SK-N-SH (cell line): ENCODE measurements around the gene RAB39B. TPM values are rescaled to one million over a fixed set of nuclear protein-coding genes. Genes with fewer than 3 reads are reported as not detected.
"Not testable (repeated sequence)": the region's sequence is repeated elsewhere in the genome, so short reads cannot be mapped to it uniquely, and the experiment has no call there.

Experiments used
- CTCF ChIA-PET: fragments of 300-600, 350-600 bp; formaldehyde crosslinking; extraction: SDS; loops from one replicate; lab custom pipeline; 2021; lab: Yijun Ruan, JAX
- POLR2A ChIA-PET: fragments of 350-600 bp; sonication (Branson Sonifier 250); formaldehyde crosslinking; extraction: SDS; loops from one replicate; lab custom pipeline; 2020; ENCODE audit warnings: antibody characterized with exemption, inconsistent platforms; lab: Yijun Ruan, JAX
- DNase-seq: peaks from one replicate; pipeline ENCODE4 v3.0.0; 2012
- H2AFZ ChIP-seq: fragments of 200-600 bp; sonication (generic); 2 replicates; pipeline ENCODE4 v1.8.1; 2016; ENCODE audit warnings: antibody characterized with exemption, mild to moderate bottlenecking, low read depth
- H3F3A ChIP-seq: fragments of 200-600 bp; sonication (generic); replicated peaks from 2 replicates; pipeline ENCODE3; 2016; ENCODE audit warnings: antibody characterized with exemption, mild to moderate bottlenecking; ENCODE audit not compliant: insufficient read depth
- H3K27ac ChIP-seq, 2 experiments: fragments of 200-500 bp in 1 of 2; fragments of 200-600 bp in 1 of 2; sonication (Bioruptor generic) in 1 of 2; sonication (generic), shearing (Covaris generic) in 1 of 2; 2 replicates each; pipeline versions ENCODE4 v1.5.1 to v1.6.1; 2014 to 2016; ENCODE audit warnings: low read depth in 2 of 2, inconsistent platforms in 1 of 2, low read length in 1 of 2, mild to moderate bottlenecking in 1 of 2, mixed read lengths in 1 of 2
- H3K27me3 ChIP-seq: fragments of 200-600 bp; sonication (generic), shearing (Covaris generic); 2 replicates; pipeline ENCODE4 v1.6.1; 2016; ENCODE audit warnings: mixed run types; ENCODE audit not compliant: insufficient read depth
- H3K36me3 ChIP-seq, 2 experiments: fragments of 200-500 bp in 1 of 2; fragments of 200-600 bp in 1 of 2; sonication (Bioruptor generic) in 1 of 2; sonication (generic) in 1 of 2; replicated peaks in 1 of 2; 2 replicates each; pipeline versions ENCODE3 to v1.5.1; 2014 to 2016; ENCODE audit warnings: low read length in 1 of 2, mild to moderate bottlenecking in 1 of 2; ENCODE audit not compliant: insufficient read depth in 2 of 2, control insufficient read depth in 1 of 2
- H3K4me1 ChIP-seq, 2 experiments: fragments of 200-500 bp in 1 of 2; fragments of 200-600 bp in 1 of 2; sonication (Bioruptor generic) in 1 of 2; sonication (generic), shearing (Covaris generic) in 1 of 2; 2 replicates each; pipeline versions ENCODE4 v1.5.1 to v1.6.1; 2014 to 2016; ENCODE audit warnings: low read depth in 1 of 2, low read length in 1 of 2, mixed run types in 1 of 2; ENCODE audit not compliant: insufficient read depth in 2 of 2, control insufficient read depth in 1 of 2
- H3K4me2 ChIP-seq: fragments of 200-600 bp; sonication (generic), shearing (Covaris generic); 2 replicates; pipeline ENCODE4 v1.6.1; 2017; ENCODE audit warnings: mixed run types
- H3K4me3 ChIP-seq, 2 experiments: fragments of 200-500 bp in 1 of 2; fragments of 200-600 bp in 1 of 2; sonication (Bioruptor generic) in 1 of 2; sonication (generic), shearing (Covaris generic) in 1 of 2; 2 replicates each; pipeline versions ENCODE4 v1.5.1 to v1.8.1; 2014 to 2016; ENCODE audit warnings: low read depth in 2 of 2, inconsistent platforms in 1 of 2, low read length in 1 of 2, mild to moderate bottlenecking in 1 of 2, mixed read lengths in 1 of 2, moderate library complexity in 1 of 2
- H3K79me2 ChIP-seq: fragments of 200-600 bp; sonication (generic); 2 replicates; pipeline ENCODE4 v1.8.1; 2017; ENCODE audit warnings: mild to moderate bottlenecking; ENCODE audit not compliant: insufficient read depth
- H3K9ac ChIP-seq: fragments of 200-600 bp; sonication (generic); 2 replicates; pipeline ENCODE4 v1.6.1; 2017; ENCODE audit warnings: mixed run types
- H3K9me2 ChIP-seq: fragments of 200-600 bp; sonication (generic); 2 replicates; pipeline ENCODE4 v1.6.1; 2017; ENCODE audit warnings: mixed run types
- H3K9me3 ChIP-seq: fragments of 200-600 bp; sonication (generic); 2 replicates; pipeline ENCODE4 v1.6.1; 2017; ENCODE audit warnings: mixed run types, mild to moderate bottlenecking, moderate library complexity
- H4K20me1 ChIP-seq: fragments of 200-600 bp; sonication (generic); 2 replicates; pipeline ENCODE4 v1.6.1; 2017; ENCODE audit warnings: mild to moderate bottlenecking, mixed run types; ENCODE audit not compliant: insufficient read depth
- CHD2 ChIP-seq: fragments of 150-350 bp; IDR thresholded peaks from 2 replicates; pipeline ENCODE4 v1.6.1; 2018; ENCODE audit warnings: low read length; ENCODE audit not compliant: partially characterized antibody
- EP300 ChIP-seq, 2 experiments: IDR thresholded peaks; 2 replicates each; pipeline versions ENCODE4 v1.4.0 to v1.6.1; 2012; ENCODE audit warnings: borderline replicate concordance in 1 of 2, low read depth in 1 of 2, low read length in 1 of 2
- FOSL2 ChIP-seq: IDR thresholded peaks from 2 replicates; pipeline ENCODE4 v1.4.0; 2012; ENCODE audit warnings: low read depth, mild to moderate bottlenecking, moderate library complexity, borderline replicate concordance
- FOXM1 ChIP-seq: IDR thresholded peaks from 2 replicates; pipeline ENCODE4 v1.4.0; 2012; ENCODE audit warnings: low read depth, mild to moderate bottlenecking
- RXRA ChIP-seq: IDR thresholded peaks from 2 replicates; pipeline ENCODE4 v1.4.0; 2012; ENCODE audit warnings: low read depth, mild to moderate bottlenecking, borderline replicate concordance
- SMC3 ChIP-seq: IDR thresholded peaks from 2 replicates; pipeline ENCODE4 v1.6.1; 2012; ENCODE audit warnings: low read depth, low read length, improper control_type of control experiment
- TCF12 ChIP-seq: IDR thresholded peaks from 2 replicates; pipeline ENCODE4 v1.4.0; 2012
- TEAD4 ChIP-seq: IDR thresholded peaks from 2 replicates; pipeline ENCODE4 v1.4.0; 2012; ENCODE audit warnings: mild to moderate bottlenecking, borderline replicate concordance; ENCODE audit not compliant: insufficient read depth
- WGBS: methylation state at CpG from one replicate; pipeline ENCODE4 v1.1.6; 2017; ENCODE audit warnings: low lambda C conversion rate; 5-methylcytosine and 5-hydroxymethylcytosine counted together
- polyA plus RNA-seq, 3 experiments: library from polyadenylated mRNA; depleted of rRNA; stranded (reverse); fragments of >200 nt; gene quantifications; 2 replicates each; pipeline ENCODE4 v1.2.3, GENCODE V29; 2012
- TF ChIP-seq, protein P1 (sequence below): IDR thresholded peaks from 2 replicates; pipeline ENCODE4 v1.4.0; 2012; ENCODE audit warnings: low read depth
- TF ChIP-seq, protein P2 (sequence below): IDR thresholded peaks from 2 replicates; pipeline ENCODE4 v1.4.0; 2012; ENCODE audit warnings: low read depth, borderline replicate concordance
- TF ChIP-seq, protein P3 (sequence below): fragments of 200-600 bp; sonication (generic); IDR thresholded peaks from 2 replicates; pipeline ENCODE4 v1.6.1; 2017; ENCODE audit warnings: antibody characterized with exemption, mild to moderate bottlenecking, moderate library complexity
- TF ChIP-seq, protein P4 (sequence below): IDR thresholded peaks from 2 replicates; pipeline ENCODE4; 2012
- TF ChIP-seq, protein P5 (sequence below): IDR thresholded peaks from 2 replicates; pipeline ENCODE4 v1.4.0; 2012; ENCODE audit warnings: low read depth, borderline replicate concordance

The RAB39B gene
- polyA plus RNA-seq, 1 of the 3 experiments (the other 2 are of a cell fraction), result 1.3 TPM

DNA sequence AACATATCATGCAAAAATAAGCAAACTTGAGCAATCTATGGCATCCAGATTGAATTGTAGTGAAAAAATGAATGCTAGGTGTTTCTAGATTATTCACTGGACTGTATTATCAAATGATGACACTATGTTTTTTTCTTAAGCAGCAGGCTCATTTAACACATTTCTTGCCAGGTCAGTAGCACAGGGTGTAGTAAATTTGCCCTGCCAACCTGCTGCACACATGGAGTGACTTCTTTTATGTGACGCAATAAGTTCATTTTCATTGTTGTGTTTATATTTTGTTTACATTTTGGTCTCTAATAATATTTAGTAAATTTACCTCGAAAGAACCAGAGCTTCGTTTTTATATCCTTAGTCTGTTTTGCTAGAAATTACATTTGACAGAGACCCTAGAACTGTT, 38.5 kb downstream of the RAB39B start:
- Histone ChIP-seq H3F3A (no peaks in the 10 kb centered on the region), H3K79me2 (peaks cover 20% of the 10 kb centered on the region; the same call in 1 of the 2 replicates), H3K4me3 (no peak overlapping the region), H3K9me3 (no peaks in the 10 kb centered on the region; the same call in 1 of the 2 replicates), H3K36me3 (peaks cover 4 to 20% of the 10 kb centered on the region in 2 experiments), H3K9me2 (no peaks in the 10 kb centered on the region), H3K9ac (no peak overlapping the region)
- CTCF ChIA-PET, result interaction anchor here (0.9 to 1.9 kb wide), 3 partner anchors 9 to 41 kb away, joined by 3 to 8 read pairs (median 3); partner anchors contain the start of gene VBP1
- WGBS, result 65% methylated on average over 3 of the region's 3 CpGs
- TF ChIP-seq TEAD4 (no peak), FOSL2 (no peak), CHD2 (no peak), RXRA (no peak), TCF12 (no peak), SMC3 (no peak), FOXM1 (no peak), EP300 (IDR thresholded peaks at IDR 0.05; ENCODE audit: borderline replicate concordance in 1 of 2, low read depth in 1 of 2, low read length in 1 of 2) (no peak)
- TF ChIP-seq, protein P1, sequence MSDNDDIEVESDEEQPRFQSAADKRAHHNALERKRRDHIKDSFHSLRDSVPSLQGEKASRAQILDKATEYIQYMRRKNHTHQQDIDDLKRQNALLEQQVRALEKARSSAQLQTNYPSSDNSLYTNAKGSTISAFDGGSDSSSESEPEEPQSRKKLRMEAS, result no peak
- TF ChIP-seq, protein P2, sequence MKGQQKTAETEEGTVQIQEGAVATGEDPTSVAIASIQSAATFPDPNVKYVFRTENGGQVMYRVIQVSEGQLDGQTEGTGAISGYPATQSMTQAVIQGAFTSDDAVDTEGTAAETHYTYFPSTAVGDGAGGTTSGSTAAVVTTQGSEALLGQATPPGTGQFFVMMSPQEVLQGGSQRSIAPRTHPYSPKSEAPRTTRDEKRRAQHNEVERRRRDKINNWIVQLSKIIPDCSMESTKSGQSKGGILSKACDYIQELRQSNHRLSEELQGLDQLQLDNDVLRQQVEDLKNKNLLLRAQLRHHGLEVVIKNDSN, result no peak
- TF ChIP-seq, protein P3, sequence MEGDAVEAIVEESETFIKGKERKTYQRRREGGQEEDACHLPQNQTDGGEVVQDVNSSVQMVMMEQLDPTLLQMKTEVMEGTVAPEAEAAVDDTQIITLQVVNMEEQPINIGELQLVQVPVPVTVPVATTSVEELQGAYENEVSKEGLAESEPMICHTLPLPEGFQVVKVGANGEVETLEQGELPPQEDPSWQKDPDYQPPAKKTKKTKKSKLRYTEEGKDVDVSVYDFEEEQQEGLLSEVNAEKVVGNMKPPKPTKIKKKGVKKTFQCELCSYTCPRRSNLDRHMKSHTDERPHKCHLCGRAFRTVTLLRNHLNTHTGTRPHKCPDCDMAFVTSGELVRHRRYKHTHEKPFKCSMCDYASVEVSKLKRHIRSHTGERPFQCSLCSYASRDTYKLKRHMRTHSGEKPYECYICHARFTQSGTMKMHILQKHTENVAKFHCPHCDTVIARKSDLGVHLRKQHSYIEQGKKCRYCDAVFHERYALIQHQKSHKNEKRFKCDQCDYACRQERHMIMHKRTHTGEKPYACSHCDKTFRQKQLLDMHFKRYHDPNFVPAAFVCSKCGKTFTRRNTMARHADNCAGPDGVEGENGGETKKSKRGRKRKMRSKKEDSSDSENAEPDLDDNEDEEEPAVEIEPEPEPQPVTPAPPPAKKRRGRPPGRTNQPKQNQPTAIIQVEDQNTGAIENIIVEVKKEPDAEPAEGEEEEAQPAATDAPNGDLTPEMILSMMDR, result no peak
- TF ChIP-seq, protein P4, sequence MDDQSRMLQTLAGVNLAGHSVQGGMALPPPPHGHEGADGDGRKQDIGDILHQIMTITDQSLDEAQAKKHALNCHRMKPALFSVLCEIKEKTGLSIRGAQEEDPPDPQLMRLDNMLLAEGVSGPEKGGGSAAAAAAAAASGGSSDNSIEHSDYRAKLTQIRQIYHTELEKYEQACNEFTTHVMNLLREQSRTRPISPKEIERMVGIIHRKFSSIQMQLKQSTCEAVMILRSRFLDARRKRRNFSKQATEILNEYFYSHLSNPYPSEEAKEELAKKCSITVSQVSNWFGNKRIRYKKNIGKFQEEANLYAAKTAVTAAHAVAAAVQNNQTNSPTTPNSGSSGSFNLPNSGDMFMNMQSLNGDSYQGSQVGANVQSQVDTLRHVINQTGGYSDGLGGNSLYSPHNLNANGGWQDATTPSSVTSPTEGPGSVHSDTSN, result no peak
- TF ChIP-seq, protein P5, sequence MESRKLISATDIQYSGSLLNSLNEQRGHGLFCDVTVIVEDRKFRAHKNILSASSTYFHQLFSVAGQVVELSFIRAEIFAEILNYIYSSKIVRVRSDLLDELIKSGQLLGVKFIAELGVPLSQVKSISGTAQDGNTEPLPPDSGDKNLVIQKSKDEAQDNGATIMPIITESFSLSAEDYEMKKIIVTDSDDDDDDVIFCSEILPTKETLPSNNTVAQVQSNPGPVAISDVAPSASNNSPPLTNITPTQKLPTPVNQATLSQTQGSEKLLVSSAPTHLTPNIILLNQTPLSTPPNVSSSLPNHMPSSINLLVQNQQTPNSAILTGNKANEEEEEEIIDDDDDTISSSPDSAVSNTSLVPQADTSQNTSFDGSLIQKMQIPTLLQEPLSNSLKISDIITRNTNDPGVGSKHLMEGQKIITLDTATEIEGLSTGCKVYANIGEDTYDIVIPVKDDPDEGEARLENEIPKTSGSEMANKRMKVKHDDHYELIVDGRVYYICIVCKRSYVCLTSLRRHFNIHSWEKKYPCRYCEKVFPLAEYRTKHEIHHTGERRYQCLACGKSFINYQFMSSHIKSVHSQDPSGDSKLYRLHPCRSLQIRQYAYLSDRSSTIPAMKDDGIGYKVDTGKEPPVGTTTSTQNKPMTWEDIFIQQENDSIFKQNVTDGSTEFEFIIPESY, result no peak
- TF ChIP-seq, all 33 proteins: peak for 0
- no peak overlapping the region for H2AFZ ChIP-seq
- no peak for DNase-seq
- H3K4me1 ChIP-seq, result no peaks in the 10 kb centered on the region
- no peak overlapping the region for H3K27ac ChIP-seq
- H3K4me2 ChIP-seq, result no peak overlapping the region
- H4K20me1 ChIP-seq, result no peaks in the 10 kb centered on the region
- POLR2A ChIA-PET, result no interaction called here
- H3K27me3 ChIP-seq, result no peaks in the 10 kb centered on the region

DNA sequence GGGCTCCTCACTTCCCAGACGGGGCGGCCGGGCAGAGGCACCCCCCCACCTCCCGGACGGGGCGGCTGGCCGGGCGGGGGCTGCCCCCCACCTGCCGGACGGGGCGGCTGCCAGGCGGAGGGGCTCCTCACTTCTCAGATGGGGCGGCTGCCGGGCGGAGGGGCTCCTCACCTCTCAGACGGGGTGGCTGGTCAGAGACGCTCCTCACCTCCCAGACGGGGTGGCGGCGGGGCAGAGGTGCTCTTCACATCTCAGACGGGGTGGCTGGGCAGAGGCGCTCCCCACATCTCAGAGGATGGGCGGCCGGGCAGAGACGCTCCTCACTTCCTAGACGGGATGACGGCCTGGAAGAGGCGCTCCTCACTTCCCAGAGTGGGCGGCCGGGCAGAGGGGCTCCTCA, 40.5 kb downstream of the RAB39B start:
- H2AFZ ChIP-seq, H3K9me2 ChIP-seq, H3K9ac ChIP-seq, H3K4me3 ChIP-seq, CTCF ChIA-PET, H3K27ac ChIP-seq, H3K27me3 ChIP-seq, H4K20me1 ChIP-seq, DNase-seq, H3K4me2 ChIP-seq, H3K4me1 ChIP-seq, H3F3A ChIP-seq, POLR2A ChIA-PET, H3K9me3 ChIP-seq: not testable (repeated sequence)
- WGBS, result no CpG with 5 or more reads among the region's 30 CpGs
- peaks cover 39% of the 10 kb centered on the region for H3K79me2 ChIP-seq
- H3K36me3 ChIP-seq, result peaks cover 10 to 14% of the 10 kb centered on the region in 2 experiments
